Stimulated activated CD8-positive, alpha-beta memory T cell treated with anti-CD3 and anti-CD28 coated beads, Interleukin-12 subunit alpha, Interleukin-12 subunit beta, amount 100 ng/mL, for 24 hours (primary cell): Measurements from ENCODE around the gene PRKD1.
"Not testable (repeated sequence)": the region's sequence is repeated elsewhere in the genome, so short reads cannot be mapped to it uniquely, and the experiment has no call there.

Experiments used
- DNase-seq: peaks from one replicate; pipeline ENCODE4 v3.0.0-alpha.2; 2020; ENCODE audit errors: extremely low read depth

The PRKD1 gene

GRCh38 chr14:29900609-29901350, 26.9 kb downstream of the PRKD1 start:
- no peak for DNase-seq

DNA sequence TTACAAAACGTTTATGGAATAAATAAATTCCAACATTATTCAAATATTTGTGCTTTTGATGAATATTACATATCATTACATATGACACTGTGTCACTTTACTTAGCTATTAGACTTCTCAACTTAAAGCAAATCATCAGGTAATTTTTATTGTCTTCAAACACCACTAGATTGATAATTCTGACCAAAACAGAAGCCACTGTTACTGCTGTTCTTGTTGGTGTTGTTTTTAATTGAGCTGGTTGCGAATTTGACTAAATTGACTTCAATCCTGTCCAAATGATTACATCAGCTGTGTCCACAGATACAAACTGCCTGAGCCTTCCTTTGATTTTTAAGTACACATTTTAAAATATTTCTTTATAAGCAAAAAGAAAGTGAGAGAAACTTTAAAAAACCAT, 29.2 kb downstream of the PRKD1 start:
- no peak for DNase-seq

- DNase-seq = no peak
Measured at GRCh38 chr14:29897181-29897580, 30.5 kb downstream of the PRKD1 start.

DNA sequence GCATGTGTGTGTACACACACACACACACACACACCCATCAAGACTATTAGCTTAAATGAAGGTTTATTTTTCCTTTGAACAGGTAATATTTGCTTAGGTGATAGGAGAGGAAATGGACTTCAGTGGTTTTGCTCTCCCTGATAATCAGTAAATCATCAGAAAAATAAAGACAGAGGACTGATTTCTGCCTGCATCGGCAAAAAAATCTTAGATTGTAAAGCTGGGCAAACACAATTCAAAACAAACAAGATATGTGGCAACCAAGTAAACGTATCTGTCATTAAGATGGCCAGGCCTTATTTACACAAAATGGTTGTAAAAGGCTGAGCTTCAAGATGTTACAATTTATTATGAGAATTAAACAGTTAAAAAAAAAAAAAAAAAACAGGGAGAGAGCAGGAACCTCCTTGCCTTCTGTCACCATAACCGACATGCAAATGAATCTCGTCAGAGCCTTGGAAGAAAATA, 31.3 kb downstream of the PRKD1 start:
- DNase-seq = no peak

DNA sequence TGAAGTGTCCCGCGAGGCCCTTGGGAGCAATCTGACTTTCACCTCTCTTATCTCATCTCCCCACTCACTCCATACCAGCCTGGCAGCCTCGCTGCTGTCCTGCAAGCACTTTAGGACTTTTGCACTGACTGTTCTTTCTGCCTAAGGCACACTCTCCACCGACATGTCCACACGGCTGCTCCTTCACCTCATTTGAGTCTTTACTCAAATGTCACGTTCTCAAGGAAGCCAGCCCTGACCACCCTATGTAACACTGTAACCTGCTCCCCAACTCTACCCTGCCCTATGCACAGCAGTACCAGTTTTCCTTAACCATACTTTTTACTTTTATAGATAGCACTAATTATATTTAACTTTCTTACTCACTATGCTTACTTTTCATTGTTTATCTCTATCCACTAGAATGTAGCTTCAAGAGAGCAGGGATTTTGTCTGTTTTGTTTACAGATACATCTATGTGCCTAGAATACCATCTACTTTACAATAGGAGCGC, 32.0 kb downstream of the PRKD1 start:
- no peak for DNase-seq

- no peak for DNase-seq
Measured at GRCh38 chr14:29893989-29894388, 33.7 kb downstream of the PRKD1 start.

DNA sequence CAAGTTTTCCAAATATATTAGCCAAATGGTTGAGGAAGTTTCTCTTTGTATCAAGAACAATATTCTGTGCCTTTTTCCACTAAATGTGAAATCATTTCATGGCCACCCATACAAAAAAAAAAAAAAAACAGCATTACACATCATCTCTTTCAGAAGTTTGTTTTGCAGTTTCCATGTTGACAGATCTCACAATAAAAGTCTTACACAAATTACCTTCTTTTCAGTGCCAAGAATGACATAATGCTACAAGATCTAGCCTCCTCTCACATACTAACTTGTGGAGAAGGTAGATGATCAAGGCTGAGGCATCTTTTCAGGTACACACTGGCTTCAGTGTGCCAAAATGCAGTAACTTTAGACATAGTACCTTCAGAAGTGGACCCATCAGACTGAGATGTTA, 35.3 kb downstream of the PRKD1 start:
- DNase-seq = no peak

GRCh38 chr14:29885988-29886387, 41.7 kb downstream of the PRKD1 start:
- DNase-seq = no peak

DNA sequence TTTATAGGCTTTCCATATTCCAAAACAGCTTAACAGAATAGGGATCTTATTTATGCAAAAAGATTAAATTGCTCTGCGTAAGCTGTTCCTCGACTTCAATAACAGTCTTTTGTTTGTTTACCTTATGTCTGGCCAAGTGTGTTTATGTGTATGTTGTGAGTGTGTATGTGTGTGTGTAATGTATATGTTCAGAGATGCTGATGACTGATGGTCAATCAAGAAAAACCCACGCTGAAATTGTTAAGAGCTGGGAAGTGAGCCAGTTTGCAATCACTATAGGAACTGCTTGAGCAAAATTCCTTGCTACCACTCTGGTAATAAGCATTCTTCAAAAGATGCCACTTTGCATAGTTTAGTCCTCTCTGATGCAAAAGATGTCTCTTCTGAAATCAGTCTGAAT, 59.6 kb downstream of the PRKD1 start:
- DNase-seq = no peak

DNA sequence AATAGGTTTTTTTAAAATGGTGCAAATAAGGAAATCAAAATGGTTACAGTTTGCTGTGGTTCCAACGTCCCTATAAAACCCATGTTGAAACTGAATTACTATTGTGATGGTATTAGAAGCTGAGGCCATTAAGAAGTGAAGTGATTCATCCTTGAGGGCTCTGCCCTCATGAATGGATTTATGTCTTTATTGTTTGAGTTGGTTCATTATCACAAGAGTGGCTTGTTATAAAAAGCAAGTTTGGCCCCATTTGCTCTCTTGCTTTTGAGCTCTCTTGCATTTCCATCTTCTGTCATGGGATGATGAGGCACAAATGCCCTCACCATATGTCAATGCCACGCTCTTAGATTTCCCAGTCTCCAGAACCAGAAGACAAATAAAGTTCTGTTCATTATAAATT, 62.3 kb downstream of the PRKD1 start:
- no peak for DNase-seq

- DNase-seq = no peak
Measured at GRCh38 chr14:29861996-29862395, 65.7 kb downstream of the PRKD1 start.

DNA sequence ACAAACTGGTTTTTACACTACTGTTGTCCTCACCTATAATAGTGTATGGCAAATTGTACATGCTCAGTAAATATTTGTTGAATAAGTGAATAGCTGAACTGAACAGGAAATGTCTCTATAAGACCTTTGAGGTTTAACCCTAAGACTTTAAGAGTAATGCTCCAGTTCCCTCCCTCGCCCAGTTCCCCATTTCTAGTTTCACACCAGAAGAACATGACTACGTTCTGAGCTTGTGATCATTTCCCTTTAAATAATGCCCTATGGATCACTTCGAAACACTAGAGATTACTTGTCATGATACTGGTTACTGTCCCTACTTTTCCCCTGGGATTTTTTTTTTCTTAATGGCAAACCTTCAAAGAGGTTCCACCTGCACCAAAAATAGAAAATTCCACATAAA, 69.3 kb downstream of the PRKD1 start:
- DNase-seq = no peak

GRCh38 chr14:29857551-29857950, 70.1 kb downstream of the PRKD1 start:
- DNase-seq = no peak

- DNase-seq = no peak
Measured at GRCh38 chr14:29856516-29856915, 71.1 kb downstream of the PRKD1 start.

DNA sequence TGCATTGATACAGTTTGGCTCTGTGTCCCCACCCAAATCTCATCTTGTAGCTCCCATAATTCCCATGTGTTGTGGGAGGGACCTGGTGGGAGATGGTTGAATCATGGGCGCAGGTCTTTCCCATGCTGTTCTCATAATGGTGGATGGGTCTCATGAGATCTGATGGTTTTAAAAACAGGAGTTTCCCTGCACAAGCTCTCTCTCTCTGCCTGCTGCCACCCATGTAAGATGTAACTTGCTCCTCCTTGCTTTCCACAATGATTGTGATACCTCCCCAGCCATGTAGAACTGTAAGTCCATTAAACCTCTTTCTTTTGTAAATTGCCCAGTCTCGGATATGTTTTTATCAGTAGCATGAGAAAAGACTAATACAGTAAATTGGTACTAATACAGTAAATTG, 74.0 kb downstream of the PRKD1 start:
- not testable (repeated sequence) for DNase-seq

GRCh38 chr14:29853272-29853671, 74.4 kb downstream of the PRKD1 start:
- no peak for DNase-seq

- DNase-seq = no peak
Measured at GRCh38 chr14:29851397-29851796, 76.2 kb downstream of the PRKD1 start.

DNA sequence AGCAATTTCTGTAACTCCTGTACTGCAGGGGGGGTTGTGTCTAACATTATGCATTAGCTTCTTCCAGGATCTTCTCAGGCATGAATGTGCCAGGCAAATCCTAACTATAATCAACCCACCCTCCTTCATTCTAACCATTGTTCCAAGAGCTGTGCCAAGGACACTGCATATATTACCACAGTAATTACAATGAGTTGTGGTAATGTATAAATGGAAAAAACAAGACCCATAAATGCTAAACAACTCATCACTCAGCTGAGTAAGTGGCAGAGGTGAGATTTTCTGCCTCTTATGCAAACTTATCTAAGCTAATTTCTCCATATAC, 80.6 kb downstream of the PRKD1 start:
- DNase-seq = no peak

DNA sequence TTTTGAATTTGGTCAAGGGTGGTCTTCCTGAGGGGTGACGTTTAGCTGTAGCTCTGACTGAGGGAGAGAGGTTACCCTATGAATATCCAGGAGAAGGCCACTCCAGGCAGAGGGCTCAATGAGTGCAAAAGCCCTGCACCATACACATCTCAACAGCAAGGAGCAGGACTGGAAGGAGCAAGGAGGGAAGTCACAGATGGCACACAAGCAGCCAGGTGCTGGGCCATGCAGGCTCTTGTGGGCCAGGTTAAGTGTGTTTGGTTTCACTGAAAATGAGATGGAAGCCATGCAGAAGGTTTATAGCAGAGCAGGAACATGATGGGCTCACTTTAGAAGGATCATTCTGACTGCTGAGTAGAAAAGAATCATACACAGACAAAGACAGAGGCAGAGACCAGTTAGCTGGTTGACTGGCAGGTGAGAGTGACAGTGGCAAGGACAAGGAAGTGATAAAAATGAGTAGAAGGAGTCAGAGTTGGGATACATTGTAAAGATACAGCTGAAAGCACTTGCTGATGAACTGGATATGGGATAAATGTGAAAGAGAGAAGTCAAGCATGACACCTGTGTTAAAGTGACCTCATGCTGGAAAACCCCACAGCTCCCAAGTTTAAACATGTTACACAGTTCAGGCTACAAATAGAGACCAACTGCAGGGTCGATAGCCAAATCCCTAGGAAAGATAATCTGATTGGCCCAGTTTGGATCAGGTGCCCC, 81.2 kb downstream of the PRKD1 start:
- no peak for DNase-seq

DNA sequence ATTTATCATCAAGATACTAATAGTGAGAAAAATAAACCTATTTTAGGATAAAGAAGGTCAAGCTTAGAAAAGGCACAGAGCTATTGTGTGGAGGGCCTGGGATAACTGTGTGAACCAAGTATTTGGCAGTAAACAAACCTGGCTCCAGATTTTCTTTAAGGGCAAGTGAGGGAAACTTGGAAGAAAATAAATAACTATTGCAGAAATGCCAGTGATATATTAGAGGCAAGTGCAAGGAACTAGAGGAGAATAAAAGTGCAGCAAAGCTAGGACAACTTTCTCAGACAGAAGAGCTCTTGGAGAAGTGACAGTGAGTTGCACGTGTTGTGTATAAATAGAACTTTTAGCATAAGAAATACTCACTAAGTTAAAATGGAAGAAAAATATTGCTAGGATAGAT, 83.7 kb downstream of the PRKD1 start:
- no peak for DNase-seq

DNA sequence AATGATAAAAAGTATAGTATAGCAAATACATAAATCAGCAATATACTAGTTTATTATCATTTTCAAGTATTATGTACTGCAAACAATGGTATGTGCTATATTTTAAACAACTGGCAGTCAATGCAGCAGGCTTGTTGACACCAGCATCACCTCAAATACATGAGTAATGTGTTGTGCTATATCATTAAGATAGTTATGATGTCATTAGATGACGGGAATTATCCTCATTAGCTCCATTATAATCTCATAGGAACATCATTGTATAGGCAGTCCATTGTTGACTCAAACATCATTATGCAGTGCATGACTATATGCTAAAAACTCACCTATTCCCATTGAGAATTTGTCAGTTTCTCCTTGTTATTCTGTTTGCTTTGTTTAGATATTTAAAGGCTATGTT, 85.4 kb downstream of the PRKD1 start:
- no peak for DNase-seq

DNA sequence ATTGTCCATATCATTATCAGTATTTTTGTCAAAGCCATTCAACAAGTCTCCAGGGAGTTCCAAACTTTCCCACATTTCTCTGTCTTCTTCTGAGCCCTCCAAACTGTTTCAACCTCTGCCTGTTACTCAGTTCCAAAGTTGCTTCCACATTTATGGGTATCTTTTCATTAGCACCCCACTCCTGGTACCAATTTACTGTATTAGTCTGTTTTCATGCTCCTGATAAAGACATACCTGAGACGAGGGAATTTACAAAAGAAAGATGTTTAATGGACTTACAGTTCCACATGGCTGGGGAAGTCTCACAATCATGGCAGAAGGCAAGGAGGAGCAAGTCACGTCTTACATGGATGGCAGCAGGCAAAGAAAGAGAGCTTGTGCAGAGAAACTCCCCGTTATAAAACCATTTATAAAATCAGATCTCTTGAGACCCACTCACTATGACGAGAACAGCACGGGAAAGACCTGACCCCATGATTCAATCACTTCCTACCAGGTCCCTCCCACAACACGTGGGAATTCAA, 87.2 kb downstream of the PRKD1 start:
- not testable (repeated sequence) for DNase-seq

- DNase-seq = not testable (repeated sequence)
Measured at GRCh38 chr14:29839691-29840090, 88.0 kb downstream of the PRKD1 start.
